HepG2 (cell line): ENCODE data around the gene GATD1. TPM values are rescaled to one million over a fixed set of nuclear protein-coding genes. Genes with fewer than 3 reads are reported as not detected.

Source experiments
- ATF5 ChIP-seq: sonication (generic); formaldehyde crosslinking; IDR thresholded peaks from 2 replicates; pipeline ENCODE4 v1.4.0; 2020; ENCODE audit warnings: mild to moderate bottlenecking, low read depth, missing genetic modification reagents
- BCL3 ChIP-seq: sonication (generic); formaldehyde crosslinking; IDR thresholded peaks from 2 replicates; pipeline ENCODE4 v1.5.1; 2020; ENCODE audit warnings: mild to moderate bottlenecking, missing genetic modification reagents, moderate library complexity
- FOXP4 ChIP-seq: sonication (generic); formaldehyde crosslinking; IDR thresholded peaks from 2 replicates; pipeline ENCODE4 v1.4.0; 2020; ENCODE audit warnings: missing genetic modification reagents
- GTF2F1 ChIP-seq: fragments of 150-350 bp; IDR thresholded peaks from 2 replicates; pipeline ENCODE4 v1.6.1; 2014; ENCODE audit warnings: low read length
- JARID2 ChIP-seq: sonication (generic); formaldehyde crosslinking; IDR thresholded peaks from 2 replicates; pipeline ENCODE4 v1.8.1; 2023; ENCODE audit warnings: missing genetic modification reagents, inconsistent platforms; ENCODE audit not compliant: insufficient replicate concordance
- KAT7 ChIP-seq: IDR thresholded peaks from 2 replicates; pipeline ENCODE4 v1.6.1; 2018; ENCODE audit warnings: borderline replicate concordance, missing compliant biosample characterization
- MYC ChIP-seq: sonication (generic); formaldehyde crosslinking; IDR thresholded peaks from 2 replicates; pipeline ENCODE4 v1.9.0; 2021; ENCODE audit warnings: missing genetic modification reagents, borderline replicate concordance
- ZBED4 ChIP-seq: sonication (generic); formaldehyde crosslinking; IDR thresholded peaks from 2 replicates; pipeline ENCODE4 v1.4.0; 2020; ENCODE audit warnings: missing genetic modification reagents, borderline replicate concordance
- ZNF251 ChIP-seq: sonication (generic); formaldehyde crosslinking; IDR thresholded peaks from 2 replicates; pipeline ENCODE4 v1.9.0; 2021; ENCODE audit warnings: mild to moderate bottlenecking, missing genetic modification reagents
- ZNF33A ChIP-seq: sonication (generic); formaldehyde crosslinking; IDR thresholded peaks from 2 replicates; pipeline ENCODE4 v1.5.1; 2020; ENCODE audit warnings: missing genetic modification reagents, mild to moderate bottlenecking, moderate library complexity, borderline replicate concordance
- ZNF362 ChIP-seq: sonication (generic); formaldehyde crosslinking; IDR thresholded peaks from 2 replicates; pipeline ENCODE4 v1.4.0; 2020; ENCODE audit warnings: missing genetic modification reagents, mild to moderate bottlenecking, borderline replicate concordance
- ZNF547 ChIP-seq: sonication (generic); formaldehyde crosslinking; IDR thresholded peaks from 2 replicates; pipeline ENCODE4 v1.5.1; 2020; ENCODE audit warnings: mild to moderate bottlenecking, missing genetic modification reagents
- ZNF589 ChIP-seq: sonication (generic); formaldehyde crosslinking; conservative IDR thresholded peaks from 2 replicates; pipeline ENCODE4 v1.8.0; 2022; ENCODE audit warnings: mild to moderate bottlenecking, moderate library complexity, missing genetic modification reagents
- ZNF687 ChIP-seq: sonication (generic); formaldehyde crosslinking; IDR thresholded peaks from 2 replicates; pipeline ENCODE4 v1.5.1; 2020; ENCODE audit warnings: mild to moderate bottlenecking, missing genetic modification reagents, moderate library complexity
- polyA plus RNA-seq, 8 experiments: library from polyadenylated mRNA; depleted of rRNA in 3 of 8; stranded (reverse) in 7 of 8; unstranded in 1 of 8; fragments of >200 nt; fragmentation: Illumina TruSeq in 4 of 8; extraction: Trizol in 4 of 8; gene quantifications; 2 replicates each; pipeline versions ENCODE4 v1.2.1 to v1.2.3, GENCODE V29; 2011 to 2016; ENCODE audit warnings: low read depth in 4 of 8, missing spikeins in 1 of 8, mixed read lengths in 1 of 8; ENCODE audit not compliant: insufficient read depth in 1 of 8
- total RNA-seq, 5 experiments: library from RNA; depleted of rRNA; stranded (reverse); fragments of >200 nt; fragmentation: Illumina TruSeq; extraction: Trizol; gene quantifications; 2 replicates each; pipeline ENCODE4 v1.2.3, GENCODE V29; 2016; ENCODE audit warnings: low read depth in 1 of 5

GATD1 gene
- total and polyA plus RNA-seq, 2 of the 13 experiments (the other 11 are each of a cell fraction or from before 2014, with no cell fraction given): 31.3 to 60.5 TPM

- TF ChIP-seq ATF5: no peak
- no peak for TF ChIP-seq ZNF251 (CRISPR knock-in tag)
- TF ChIP-seq FOXP4 (CRISPR knock-in tag): no peak
- peak; percentile 87; the same call in 1 of the 2 replicates for TF ChIP-seq GTF2F1
- peak; percentile 94 for TF ChIP-seq ZNF687
- TF ChIP-seq ZNF362: peak; percentile 49; the same call in 1 of the 2 replicates
- no peak for TF ChIP-seq ZBED4 (CRISPR knock-in tag)
- peak; percentile 65; the same call in 1 of the 2 replicates for TF ChIP-seq ZNF589 (CRISPR knock-in tag)
- TF ChIP-seq MYC (CRISPR knock-in tag): peak; percentile 98
- TF ChIP-seq ZNF547 (CRISPR knock-in tag): peak; percentile 23
- peak; percentile 59; the same call in 1 of the 2 replicates for TF ChIP-seq BCL3 (CRISPR knock-in tag)
- TF ChIP-seq ZNF33A: peak; percentile 95
- peak; percentile 61; the same call in 1 of the 2 replicates for TF ChIP-seq KAT7 (CRISPR knock-in tag)
- TF ChIP-seq JARID2: no peak
These were observed 32.2 kb upstream of the GATD1 start, which contains the start of gene RPLP2 (continued) for GRCh38 chr11:809287-810039.
